Fibroblast of the aortic adventitia (primary cell): ENCODE data around the gene NRG2. TPM values are rescaled to one million over a fixed set of nuclear protein-coding genes. Genes with fewer than 3 reads are reported as not detected.

ENCODE experiments used
- DNase-seq: peaks from one replicate; pipeline ENCODE4 v3.0.0-alpha.2; 2010; ENCODE audit warnings: low read depth
- H3K4me3 ChIP-seq: 2 replicates; pipeline ENCODE4 v1.5.1; 2011; ENCODE audit warnings: low read depth, mild to moderate bottlenecking, control low read depth, low read length, moderate library complexity
- CTCF ChIP-seq: IDR thresholded peaks from 2 replicates; pipeline ENCODE4 v1.5.1; 2011; ENCODE audit warnings: mild to moderate bottlenecking, low read length, control low read depth, inconsistent platforms; ENCODE audit not compliant: insufficient read depth
- total RNA-seq: library from RNA; depleted of rRNA; stranded (reverse); fragments of >200 nt; gene quantifications from 2 replicates; pipeline ENCODE4 v1.2.3, GENCODE V29; 2012; ENCODE audit warnings: low replicate concordance

The NRG2 gene
- total RNA-seq, 1 donor = 0.36 TPM

GRCh38 chr5:139877129-139877597, 165.9 kb downstream of the NRG2 start:
- H3K4me3 ChIP-seq = no peak overlapping the region
- TF ChIP-seq CTCF = no peak
- no peak for DNase-seq

- DNase-seq = no peak
- H3K4me3 ChIP-seq = no peak overlapping the region
- TF ChIP-seq CTCF = no peak
These were observed 167.1 kb downstream of the NRG2 start for GRCh38 chr5:139875957-139876356.

GRCh38 chr5:139872851-139873794, 170.0 kb downstream of the NRG2 start:
- TF ChIP-seq CTCF = no peak
- H3K4me3 ChIP-seq = no peak overlapping the region
- DNase-seq = no peak

GRCh38 chr5:139872052-139872766, 170.9 kb downstream of the NRG2 start:
- H3K4me3 ChIP-seq = no peak overlapping the region
- no peak for TF ChIP-seq CTCF
- no peak for DNase-seq

GRCh38 chr5:139871614-139872013, 171.5 kb downstream of the NRG2 start:
- no peak for TF ChIP-seq CTCF
- H3K4me3 ChIP-seq = no peak overlapping the region
- no peak for DNase-seq

- DNase-seq = no peak
- H3K4me3 ChIP-seq = no peak overlapping the region
- no peak for TF ChIP-seq CTCF
These were observed 172.4 kb downstream of the NRG2 start for GRCh38 chr5:139870677-139871076.
